ENCODE measurements around the gene CLTC.
A peak's percentile ranks its signal among the peaks of the same experiment; 100 is the strongest.

The CLTC gene

DNA sequence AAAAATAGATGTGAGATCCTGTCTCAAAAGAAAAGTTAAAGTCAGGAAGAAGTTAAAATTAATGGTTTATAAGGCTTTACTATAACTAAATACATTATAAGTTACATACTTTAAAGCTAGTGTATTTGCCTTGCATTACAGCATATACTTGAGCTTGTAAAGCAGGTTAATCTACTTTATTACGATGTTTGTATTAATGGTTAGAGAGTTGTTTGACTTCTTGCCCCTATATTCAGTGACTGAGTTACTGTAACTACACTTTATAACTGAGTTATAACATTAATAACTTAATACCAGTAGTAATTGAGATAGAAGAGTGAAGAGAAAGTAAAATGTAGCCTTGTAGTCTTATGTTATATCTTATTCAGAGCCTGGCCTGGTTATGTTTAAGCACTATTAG lies 22.9 kb downstream of the CLTC start:
- TF ChIP-seq, protein P1, sequence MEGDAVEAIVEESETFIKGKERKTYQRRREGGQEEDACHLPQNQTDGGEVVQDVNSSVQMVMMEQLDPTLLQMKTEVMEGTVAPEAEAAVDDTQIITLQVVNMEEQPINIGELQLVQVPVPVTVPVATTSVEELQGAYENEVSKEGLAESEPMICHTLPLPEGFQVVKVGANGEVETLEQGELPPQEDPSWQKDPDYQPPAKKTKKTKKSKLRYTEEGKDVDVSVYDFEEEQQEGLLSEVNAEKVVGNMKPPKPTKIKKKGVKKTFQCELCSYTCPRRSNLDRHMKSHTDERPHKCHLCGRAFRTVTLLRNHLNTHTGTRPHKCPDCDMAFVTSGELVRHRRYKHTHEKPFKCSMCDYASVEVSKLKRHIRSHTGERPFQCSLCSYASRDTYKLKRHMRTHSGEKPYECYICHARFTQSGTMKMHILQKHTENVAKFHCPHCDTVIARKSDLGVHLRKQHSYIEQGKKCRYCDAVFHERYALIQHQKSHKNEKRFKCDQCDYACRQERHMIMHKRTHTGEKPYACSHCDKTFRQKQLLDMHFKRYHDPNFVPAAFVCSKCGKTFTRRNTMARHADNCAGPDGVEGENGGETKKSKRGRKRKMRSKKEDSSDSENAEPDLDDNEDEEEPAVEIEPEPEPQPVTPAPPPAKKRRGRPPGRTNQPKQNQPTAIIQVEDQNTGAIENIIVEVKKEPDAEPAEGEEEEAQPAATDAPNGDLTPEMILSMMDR (conservative IDR thresholded peaks at IDR 0.05; ENCODE audit: low read depth), result no peak
- no peak overlapping the region for H3K27ac ChIP-seq
- no peak for DNase-seq (ENCODE audit: low spot score)
- POLR2A ChIA-PET (ENCODE audit: low non-redundant PET), result interaction anchor here (0.5 kb wide), 1 partner anchor 106 kb away, joined by 3 read pairs; no protein-coding TSS in a partner anchor
- CTCF ChIA-PET, result no interaction called here

DNA sequence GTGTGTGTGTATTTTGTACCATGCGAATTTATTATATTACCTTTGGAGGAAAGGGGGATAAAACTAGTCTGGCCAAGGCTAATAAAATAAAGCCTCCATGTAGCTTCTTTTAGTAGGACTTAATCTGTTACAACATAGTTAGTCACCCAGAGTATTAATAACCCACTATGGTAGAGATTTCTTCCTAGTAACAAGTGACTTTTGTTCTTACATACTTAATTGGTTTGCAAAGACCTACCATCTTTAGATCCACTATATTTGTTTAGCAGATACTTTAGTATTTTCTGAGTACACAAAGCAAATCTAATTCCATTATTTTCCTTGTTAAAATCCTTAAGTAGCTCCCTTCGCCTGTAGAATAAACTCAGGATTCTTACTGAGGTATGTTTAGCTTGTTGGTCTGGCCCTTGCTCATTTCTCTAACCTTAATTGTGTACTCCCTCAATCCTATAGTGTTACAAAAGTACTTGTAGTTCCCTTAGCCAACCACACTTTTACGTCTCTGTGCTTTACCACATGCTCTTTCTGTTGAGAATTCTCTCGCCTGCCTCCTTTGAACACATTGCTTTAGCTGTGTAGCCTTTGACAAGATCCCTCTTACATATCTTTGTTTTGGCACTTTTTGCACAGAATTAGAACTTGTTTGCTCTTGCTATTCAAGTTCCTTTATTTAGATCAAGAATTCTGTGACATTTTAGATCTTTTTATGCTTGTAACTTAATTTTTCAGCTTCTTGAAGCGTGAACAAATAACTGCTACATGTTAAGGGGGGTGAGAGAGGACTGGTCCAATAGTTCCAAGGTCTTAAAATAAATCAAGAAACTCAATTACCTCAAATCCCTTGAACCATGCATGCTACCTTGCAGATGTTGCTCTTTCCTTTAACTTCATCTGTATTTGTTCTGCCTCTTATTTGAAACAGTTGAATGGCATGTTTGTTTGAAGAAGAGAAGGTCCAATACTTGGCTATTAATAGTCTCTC lies 23.8 kb downstream of the CLTC start:
- DNase-seq (ENCODE audit: low spot score), result peak; percentile 34
- H3K27ac ChIP-seq, result no peak overlapping the region
- TF ChIP-seq, protein P1 (conservative IDR thresholded peaks at IDR 0.05; ENCODE audit: low read depth), result no peak
- POLR2A ChIA-PET (ENCODE audit: low non-redundant PET), result interaction anchor here (0.5 kb wide), 1 partner anchor 105 kb away, joined by 3 read pairs; no protein-coding TSS in a partner anchor
- CTCF ChIA-PET, result interaction anchor here (0.6 kb wide), 1 partner anchor 91 kb away, joined by 6 read pairs; no protein-coding TSS in a partner anchor

DNA sequence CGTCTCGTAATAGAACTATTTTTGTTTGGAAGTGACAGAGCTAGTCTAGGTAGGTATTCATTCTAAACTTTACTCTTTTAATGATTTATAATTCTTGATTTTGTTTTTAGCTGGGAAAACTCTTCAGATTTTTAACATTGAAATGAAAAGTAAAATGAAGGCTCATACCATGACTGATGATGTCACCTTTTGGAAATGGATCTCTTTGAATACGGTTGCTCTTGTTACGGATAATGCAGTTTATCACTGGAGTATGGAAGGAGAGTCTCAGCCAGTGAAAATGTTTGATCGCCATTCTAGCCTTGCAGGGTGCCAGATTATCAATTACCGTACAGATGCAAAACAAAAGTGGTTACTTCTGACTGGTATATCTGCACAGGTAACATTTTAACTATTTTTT lies 27.6 kb downstream of the CLTC start:
- TF ChIP-seq, protein P1 (conservative IDR thresholded peaks at IDR 0.05; ENCODE audit: low read depth), result no peak
- no peak for DNase-seq (ENCODE audit: low spot score)
- POLR2A ChIA-PET (ENCODE audit: low non-redundant PET), result no interaction called here
- H3K27ac ChIP-seq, result no peak overlapping the region
- CTCF ChIA-PET, result interaction anchor here (0.7 kb wide), 1 partner anchor 1165 kb away, joined by 4 read pairs; no protein-coding TSS in a partner anchor

DNA sequence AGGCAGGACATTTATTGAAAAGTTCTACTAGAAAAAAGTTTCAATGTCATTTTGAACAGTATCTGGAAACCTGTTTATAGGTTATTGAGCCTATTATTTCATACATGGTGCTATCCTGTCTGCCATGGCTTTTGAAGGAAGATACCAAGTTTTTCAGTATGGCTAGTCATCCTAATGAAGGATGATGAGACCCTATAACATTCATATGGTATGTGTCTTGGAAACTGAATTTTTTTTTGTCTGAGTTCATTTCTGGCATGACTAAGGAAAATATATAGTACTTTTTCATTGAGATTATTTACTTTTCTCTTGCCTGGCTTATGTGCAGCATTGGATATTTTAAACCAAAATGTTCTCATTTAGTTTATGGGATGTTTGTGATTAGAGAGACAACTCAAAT lies 30.2 kb downstream of the CLTC start:
- ChIA-PET POLR2A (ENCODE audit: low non-redundant PET) (no interaction called here), CTCF (no interaction called here)
- TF ChIP-seq, protein P1 (conservative IDR thresholded peaks at IDR 0.05; ENCODE audit: low read depth), result no peak
- DNase-seq (ENCODE audit: low spot score), result no peak
- no peak overlapping the region for H3K27ac ChIP-seq

DNA sequence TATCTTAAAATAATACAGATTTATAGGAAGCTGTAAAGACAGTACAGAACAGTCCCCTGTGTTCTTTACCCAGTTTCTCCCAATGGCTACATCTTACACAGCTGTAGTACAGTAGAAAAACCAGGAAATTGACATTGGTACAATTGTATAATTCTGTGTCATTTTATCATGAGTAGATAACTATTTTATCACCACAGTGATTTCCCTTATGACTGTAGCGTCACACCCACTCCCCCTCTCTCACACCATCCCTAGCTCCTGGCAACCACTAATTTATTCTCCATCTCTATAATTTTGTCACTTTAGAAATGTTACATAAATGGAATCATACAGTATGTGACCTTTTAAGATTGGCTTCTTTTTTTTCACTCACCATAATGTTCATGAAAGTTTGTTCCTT lies 30.9 kb downstream of the CLTC start:
- CTCF ChIA-PET, result no interaction called here
- TF ChIP-seq, protein P1 (conservative IDR thresholded peaks at IDR 0.05; ENCODE audit: low read depth), result no peak
- no peak overlapping the region for H3K27ac ChIP-seq
- DNase-seq (ENCODE audit: low spot score), result no peak
- POLR2A ChIA-PET (ENCODE audit: low non-redundant PET), result no interaction called here

DNA sequence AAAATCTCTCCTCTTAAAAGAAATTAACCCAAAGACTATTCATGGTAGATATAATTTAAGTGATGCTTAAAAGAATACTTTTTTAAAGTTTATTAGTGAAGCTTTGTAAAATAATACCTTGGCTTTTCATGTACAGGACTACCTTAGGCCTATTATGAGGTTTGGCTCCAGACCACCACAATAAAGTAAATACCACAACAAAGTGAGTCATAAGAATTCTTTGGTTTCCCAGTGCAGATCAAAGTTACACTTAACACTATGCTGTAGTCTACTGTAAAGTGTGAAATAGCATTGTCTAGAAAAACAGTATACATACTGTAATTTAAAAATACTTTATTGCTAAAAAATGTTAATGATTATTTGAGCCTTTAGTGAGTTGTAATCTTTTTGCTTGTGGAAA lies 31.7 kb downstream of the CLTC start:
- no peak for DNase-seq (ENCODE audit: low spot score)
- ChIA-PET CTCF (no interaction called here), POLR2A (ENCODE audit: low non-redundant PET) (no interaction called here)
- H3K27ac ChIP-seq, result no peak overlapping the region
- TF ChIP-seq, protein P1 (conservative IDR thresholded peaks at IDR 0.05; ENCODE audit: low read depth), result no peak

Measured in RWPE1 (cell line).